ENCODE measurements around the gene SULF2. TPM values are rescaled to one million over a fixed set of nuclear protein-coding genes. Genes with fewer than 3 reads are reported as not detected.
A peak's percentile ranks its signal among the peaks of the same experiment; 100 is the strongest.

SULF2 gene
- total and polyA plus RNA-seq, 2 of the 13 experiments (the other 11 are each of a cell fraction or from before 2014, with no cell fraction given) = 7.2 to 50.9 TPM

DNA sequence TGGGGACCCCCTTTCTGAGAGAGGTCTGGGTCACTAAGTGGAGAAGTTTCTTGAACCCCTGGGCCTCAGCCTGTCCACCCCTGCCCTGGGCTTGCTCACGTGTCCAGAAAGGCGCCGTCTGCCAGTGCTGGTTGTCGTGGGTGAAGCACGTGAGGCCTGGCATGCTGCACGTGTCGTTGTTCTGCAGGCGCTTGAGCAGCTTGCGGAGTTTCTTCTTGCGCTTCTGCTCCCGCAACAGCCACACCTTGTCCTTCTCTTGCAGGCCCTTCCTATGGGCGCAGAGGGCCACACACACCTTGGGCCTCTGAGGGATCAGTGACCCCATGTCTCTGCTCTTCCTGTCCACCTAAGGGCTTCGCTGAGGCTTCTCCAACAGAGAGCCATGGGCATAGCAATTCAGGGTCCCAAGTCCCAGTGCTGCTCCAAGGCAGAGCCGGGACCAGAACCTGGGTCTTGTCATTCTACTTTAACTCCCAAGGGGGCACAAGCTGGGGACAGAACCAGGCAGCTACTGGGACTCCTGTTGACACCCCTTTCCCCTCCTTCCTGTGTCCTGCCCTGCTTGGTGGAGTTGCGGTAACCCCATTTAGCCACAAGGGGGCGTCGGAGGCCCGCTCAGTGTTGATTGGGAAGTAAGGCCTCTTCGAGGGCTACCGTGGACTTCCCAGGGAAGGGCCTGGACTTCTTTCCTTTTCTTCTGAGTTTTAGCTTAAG is 121.8 kb downstream of the SULF2 start (continued):
- TF ChIP-seq PRDM15 (CRISPR knock-in tag; IDR thresholded peaks at IDR 0.05) = no peak
- TF ChIP-seq, protein P1, sequence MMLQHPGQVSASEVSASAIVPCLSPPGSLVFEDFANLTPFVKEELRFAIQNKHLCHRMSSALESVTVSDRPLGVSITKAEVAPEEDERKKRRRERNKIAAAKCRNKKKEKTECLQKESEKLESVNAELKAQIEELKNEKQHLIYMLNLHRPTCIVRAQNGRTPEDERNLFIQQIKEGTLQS (CRISPR knock-in tag; IDR thresholded peaks at IDR 0.05) = 0 out of 2 replicates have a peak, but pooled peaks have one; percentile 25
- 0 out of 2 replicates have a peak, but pooled peaks have one; percentile 37 for TF ChIP-seq ETV6 (CRISPR knock-in tag; conservative IDR thresholded peaks at IDR 0.05)
- no peak; the same call in 1 of the 2 replicates for TF ChIP-seq ZNF782 (CRISPR knock-in tag; IDR thresholded peaks at IDR 0.05; ENCODE audit: borderline replicate concordance)
- 0 out of 2 replicates have a peak, but pooled peaks have one; percentile 25 for TF ChIP-seq ZNF326 (CRISPR knock-in tag; IDR thresholded peaks at IDR 0.05; ENCODE audit: borderline replicate concordance)
- TF ChIP-seq RXRB (CRISPR knock-in tag; IDR thresholded peaks at IDR 0.05; ENCODE audit: borderline replicate concordance) = peak; percentile 40; the same call in 1 of the 2 replicates
- TF ChIP-seq ZMYM4 (CRISPR knock-in tag; IDR thresholded peaks at IDR 0.05) = 0 out of 2 replicates have a peak, but pooled peaks have one; percentile 23
- no peak for TF ChIP-seq KLF15 (CRISPR knock-in tag; IDR thresholded peaks at IDR 0.05; ENCODE audit: borderline replicate concordance)
- 0 out of 2 replicates have a peak, but pooled peaks have one; percentile 41 for TF ChIP-seq ARID3A (IDR thresholded peaks at IDR 0.05; ENCODE audit: low read depth, low read length)
- TF ChIP-seq ZNF776 (CRISPR knock-in tag; IDR thresholded peaks at IDR 0.05) = no peak
- 0 out of 2 replicates have a peak, but pooled peaks have one; percentile 31 for TF ChIP-seq ZNF563 (CRISPR knock-in tag; IDR thresholded peaks at IDR 0.05)
- no peak for TF ChIP-seq EZH2 (conservative IDR thresholded peaks at IDR 0.05; ENCODE audit: low read depth, low read length)
- peak; percentile 57; the same call in 1 of the 2 replicates for TF ChIP-seq ZNF350 (CRISPR knock-in tag; IDR thresholded peaks at IDR 0.05; ENCODE audit: borderline replicate concordance, low read depth)
- TF ChIP-seq ZNF670 (CRISPR knock-in tag; IDR thresholded peaks at IDR 0.05; ENCODE audit: borderline replicate concordance) = no peak
- TF ChIP-seq, protein P2, sequence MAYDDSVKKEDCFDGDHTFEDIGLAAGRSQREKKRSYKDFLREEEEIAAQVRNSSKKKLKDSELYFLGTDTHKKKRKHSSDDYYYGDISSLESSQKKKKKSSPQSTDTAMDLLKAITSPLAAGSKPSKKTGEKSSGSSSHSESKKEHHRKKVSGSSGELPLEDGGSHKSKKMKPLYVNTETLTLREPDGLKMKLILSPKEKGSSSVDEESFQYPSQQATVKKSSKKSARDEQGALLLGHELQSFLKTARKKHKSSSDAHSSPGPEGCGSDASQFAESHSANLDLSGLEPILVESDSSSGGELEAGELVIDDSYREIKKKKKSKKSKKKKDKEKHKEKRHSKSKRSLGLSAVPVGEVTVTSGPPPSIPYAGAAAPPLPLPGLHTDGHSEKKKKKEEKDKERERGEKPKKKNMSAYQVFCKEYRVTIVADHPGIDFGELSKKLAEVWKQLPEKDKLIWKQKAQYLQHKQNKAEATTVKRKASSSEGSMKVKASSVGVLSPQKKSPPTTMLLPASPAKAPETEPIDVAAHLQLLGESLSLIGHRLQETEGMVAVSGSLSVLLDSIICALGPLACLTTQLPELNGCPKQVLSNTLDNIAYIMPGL (CRISPR knock-in tag; IDR thresholded peaks at IDR 0.05; ENCODE audit: borderline replicate concordance in 1 of 2, low read depth in 1 of 2) = peak; percentile 36 to 78; a peak in 2 of 4 replicates
- TF ChIP-seq ZNF124 (CRISPR knock-in tag; IDR thresholded peaks at IDR 0.05) = 0 out of 2 replicates have a peak, but pooled peaks have one; percentile 52
- TF ChIP-seq ZNF878 (CRISPR knock-in tag; IDR thresholded peaks at IDR 0.05) = no peak
- TF ChIP-seq PPARG (CRISPR knock-in tag; conservative IDR thresholded peaks at IDR 0.05) = 0 out of 2 replicates have a peak, but pooled peaks have one; percentile 39
- 0 out of 2 replicates have a peak, but pooled peaks have one; percentile 47 for TF ChIP-seq HMG20B (CRISPR knock-in tag; conservative IDR thresholded peaks at IDR 0.05)
- no peak for TF ChIP-seq ZNF660 (CRISPR knock-in tag; IDR thresholded peaks at IDR 0.05; ENCODE audit: borderline replicate concordance, low read depth)

All from HepG2 (cell line).